GM12873 (cell line): Measurements from ENCODE around the gene TMEM131L.

ENCODE experiments used
- TF ChIP-seq, protein P1 (sequence below): IDR thresholded peaks from 2 replicates; pipeline ENCODE4 v1.5.1; 2012; ENCODE audit warnings: low read depth, mild to moderate bottlenecking, moderate library complexity, low read length, control low read depth; ENCODE audit not compliant: insufficient read depth; ENCODE audit errors: missing control alignments

Gene TMEM131L

DNA sequence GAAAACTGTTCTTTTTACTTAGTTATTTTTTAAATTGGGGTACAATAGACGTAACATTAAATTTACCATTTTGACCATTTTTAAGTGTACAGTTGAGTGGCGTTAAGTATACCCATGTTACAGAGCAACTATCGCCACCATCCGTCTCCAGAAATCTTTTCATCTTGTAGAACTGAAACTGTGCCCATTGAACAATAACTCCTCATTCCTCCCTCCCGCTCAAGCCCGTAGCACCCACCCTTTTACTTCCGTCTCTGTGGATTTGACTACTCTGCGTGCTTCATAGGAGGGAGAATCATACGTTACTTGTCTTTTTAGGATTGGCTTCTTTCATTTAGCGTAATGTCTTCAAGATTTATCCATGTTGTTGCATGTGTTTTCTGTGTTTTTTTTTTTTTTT lies 55.3 kb downstream of the TMEM131L start:
- TF ChIP-seq, protein P1, sequence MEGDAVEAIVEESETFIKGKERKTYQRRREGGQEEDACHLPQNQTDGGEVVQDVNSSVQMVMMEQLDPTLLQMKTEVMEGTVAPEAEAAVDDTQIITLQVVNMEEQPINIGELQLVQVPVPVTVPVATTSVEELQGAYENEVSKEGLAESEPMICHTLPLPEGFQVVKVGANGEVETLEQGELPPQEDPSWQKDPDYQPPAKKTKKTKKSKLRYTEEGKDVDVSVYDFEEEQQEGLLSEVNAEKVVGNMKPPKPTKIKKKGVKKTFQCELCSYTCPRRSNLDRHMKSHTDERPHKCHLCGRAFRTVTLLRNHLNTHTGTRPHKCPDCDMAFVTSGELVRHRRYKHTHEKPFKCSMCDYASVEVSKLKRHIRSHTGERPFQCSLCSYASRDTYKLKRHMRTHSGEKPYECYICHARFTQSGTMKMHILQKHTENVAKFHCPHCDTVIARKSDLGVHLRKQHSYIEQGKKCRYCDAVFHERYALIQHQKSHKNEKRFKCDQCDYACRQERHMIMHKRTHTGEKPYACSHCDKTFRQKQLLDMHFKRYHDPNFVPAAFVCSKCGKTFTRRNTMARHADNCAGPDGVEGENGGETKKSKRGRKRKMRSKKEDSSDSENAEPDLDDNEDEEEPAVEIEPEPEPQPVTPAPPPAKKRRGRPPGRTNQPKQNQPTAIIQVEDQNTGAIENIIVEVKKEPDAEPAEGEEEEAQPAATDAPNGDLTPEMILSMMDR: no peak

DNA sequence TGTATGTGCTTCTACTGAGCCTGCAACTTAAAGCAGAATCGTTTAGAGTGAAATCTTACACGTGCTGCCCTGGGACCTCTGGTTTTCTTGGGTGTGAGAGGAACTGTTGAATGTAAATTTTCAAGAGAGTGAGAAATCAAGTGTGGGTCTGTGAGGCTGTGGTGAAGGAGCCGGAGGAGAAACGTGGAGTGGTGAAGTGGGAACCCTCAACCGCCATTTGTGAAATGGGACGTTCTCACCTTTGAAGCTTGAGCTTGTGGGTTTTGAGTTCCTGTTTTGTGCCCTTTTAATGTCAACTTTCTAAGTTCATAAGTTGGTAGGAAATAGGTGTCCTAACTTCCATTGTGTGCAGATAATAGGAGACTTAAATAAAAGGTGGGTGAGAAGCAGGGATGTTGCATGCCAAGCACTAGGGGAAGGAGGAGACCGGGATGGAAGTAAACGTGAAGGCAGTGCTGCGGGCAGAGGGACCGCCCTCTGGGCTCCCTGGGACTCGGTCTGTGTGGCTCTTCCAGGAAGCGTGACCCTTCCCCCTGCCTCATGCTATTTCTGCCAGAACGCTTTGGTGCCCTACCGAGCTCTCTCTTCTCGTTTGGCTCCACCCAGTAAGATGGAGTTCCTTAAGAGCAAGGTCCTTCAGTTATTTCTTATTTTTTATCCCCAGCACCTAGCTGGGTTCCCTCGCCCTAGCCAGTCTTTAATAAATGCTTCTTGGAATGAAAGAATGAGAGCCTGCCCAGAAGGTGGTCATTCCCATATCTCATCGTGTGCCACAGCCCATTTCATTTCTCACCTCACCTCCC lies 56.0 kb downstream of the TMEM131L start:
- TF ChIP-seq, protein P1: no peak

DNA sequence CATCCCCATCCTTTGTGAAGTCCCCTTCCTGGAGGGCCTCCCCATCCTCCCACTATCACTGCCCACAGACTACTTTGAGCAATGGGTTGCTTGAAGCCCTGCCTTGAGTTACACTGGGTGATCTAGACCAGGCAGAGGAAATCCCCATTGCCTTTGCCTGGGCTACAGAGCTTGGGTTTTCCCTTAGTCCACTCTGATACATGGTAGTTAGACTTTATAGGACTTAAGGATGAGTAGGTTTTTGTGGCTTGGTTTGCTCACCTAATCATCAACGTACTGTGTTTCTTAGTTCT lies 56.6 kb downstream of the TMEM131L start:
- TF ChIP-seq, protein P1: no peak

DNA sequence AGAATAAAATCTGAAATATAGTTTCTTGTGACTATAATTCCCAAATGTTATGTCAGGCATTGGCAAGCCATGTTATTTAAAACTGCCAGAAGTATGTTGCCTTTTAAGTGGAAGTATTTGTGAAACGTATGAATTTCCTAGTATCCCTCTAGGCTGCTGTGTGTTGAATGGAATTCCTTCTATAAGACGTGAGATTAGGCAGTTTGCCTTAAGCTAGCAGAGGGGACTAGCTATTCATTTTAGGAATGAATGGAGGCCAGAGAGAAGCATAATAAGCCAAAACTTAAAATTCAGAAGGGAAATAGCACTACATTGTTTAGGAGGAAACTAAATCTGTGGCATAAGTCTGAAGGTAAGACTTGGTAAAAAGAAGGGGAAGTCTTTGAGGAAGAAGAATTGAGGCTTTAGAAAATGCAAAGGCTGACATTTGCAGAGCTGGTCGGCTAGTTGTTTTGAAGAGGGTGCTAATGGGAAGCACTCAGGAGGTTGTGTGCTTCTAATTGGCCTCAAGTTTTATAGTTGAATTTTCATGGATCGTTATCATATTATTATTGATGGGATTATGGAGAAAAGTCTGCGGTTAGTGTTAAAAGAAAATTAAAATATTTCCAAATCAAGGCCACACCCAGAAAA lies 57.1 kb downstream of the TMEM131L start:
- TF ChIP-seq, protein P1: no peak

DNA sequence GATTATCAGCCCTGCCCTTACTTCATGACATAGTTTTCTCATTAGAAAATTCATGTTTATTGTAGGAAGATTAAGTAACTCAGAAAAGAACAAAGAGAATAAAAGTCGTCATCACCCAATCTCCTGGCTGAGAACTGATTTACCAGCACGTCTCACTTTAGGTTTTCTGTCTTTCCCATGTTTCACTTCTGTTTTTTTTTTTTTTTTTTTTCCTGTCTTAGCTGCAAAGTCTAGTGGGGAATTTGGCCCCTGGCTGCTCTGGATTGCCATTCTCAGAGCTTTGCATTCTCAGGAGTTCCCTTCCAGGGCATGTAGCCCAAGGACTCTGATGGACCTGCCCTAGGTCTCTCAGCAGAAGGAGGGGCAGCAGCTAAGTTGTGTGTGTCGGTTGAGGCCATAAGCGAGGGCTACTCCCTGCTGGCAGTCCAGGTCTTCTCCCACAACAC lies 57.8 kb downstream of the TMEM131L start:
- TF ChIP-seq, protein P1: no peak

DNA sequence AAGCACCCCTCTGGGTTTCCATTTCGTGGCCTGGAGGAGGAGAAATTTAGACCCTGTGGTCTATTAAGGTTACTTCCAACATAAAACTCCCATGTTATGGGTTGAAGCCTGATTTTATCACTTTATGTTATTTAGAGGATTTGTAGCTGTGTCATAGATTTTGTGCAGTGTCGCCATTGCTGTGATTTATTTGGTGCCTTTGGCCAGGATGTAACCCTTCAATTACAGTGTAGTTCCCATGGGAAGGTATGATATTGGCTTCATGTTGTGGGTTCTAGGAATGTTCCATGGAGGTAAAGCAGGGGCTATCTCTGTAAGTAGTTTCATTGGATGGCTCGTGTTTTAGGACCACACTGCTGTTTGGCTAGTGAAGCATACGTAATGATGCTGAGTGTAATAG lies 58.5 kb downstream of the TMEM131L start:
- TF ChIP-seq, protein P1: no peak

DNA sequence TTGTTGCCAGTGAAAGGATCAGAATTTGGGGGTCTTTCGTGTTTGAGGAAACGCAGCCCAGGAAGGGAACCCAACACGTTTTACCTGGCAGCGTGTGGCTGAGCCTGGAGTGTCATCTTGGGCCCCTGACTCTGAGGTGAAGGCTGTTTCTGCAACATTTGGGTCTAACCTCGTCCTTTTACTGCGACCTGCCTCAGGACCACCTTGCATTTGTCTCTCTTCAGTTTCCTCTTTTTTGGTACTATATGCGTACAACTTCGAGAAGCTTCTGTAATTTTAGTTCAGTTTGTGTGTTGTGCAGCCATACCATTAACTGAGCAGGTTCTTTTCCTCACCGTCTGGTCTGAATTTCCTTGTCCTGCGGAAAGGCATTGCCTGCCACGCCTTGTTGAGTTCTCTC lies 61.5 kb downstream of the TMEM131L start:
- TF ChIP-seq, protein P1: no peak
